HG03469 (cell line): Measurements from ENCODE around the gene SERINC2.
"Not testable (repeated sequence)": the region's sequence is repeated elsewhere in the genome, so short reads cannot be mapped to it uniquely, and the experiment has no call there.

Source experiments
- ATAC-seq: cut with Tn5 transposase; IDR thresholded peaks from one replicate; pipeline ENCODE4 v1.9.1; 2021; ENCODE audit warnings: mild to moderate bottlenecking, moderate library complexity, moderate number of reproducible peaks; ENCODE audit not compliant: unreplicated experiment

The SERINC2 gene

GRCh38 chr1:31382379-31382989 lies 30.5 kb upstream of the SERINC2 start:
- ATAC-seq: no peak

- ATAC-seq: no peak
These were observed 29.0 kb upstream of the SERINC2 start for GRCh38 chr1:31383967-31384366.

DNA sequence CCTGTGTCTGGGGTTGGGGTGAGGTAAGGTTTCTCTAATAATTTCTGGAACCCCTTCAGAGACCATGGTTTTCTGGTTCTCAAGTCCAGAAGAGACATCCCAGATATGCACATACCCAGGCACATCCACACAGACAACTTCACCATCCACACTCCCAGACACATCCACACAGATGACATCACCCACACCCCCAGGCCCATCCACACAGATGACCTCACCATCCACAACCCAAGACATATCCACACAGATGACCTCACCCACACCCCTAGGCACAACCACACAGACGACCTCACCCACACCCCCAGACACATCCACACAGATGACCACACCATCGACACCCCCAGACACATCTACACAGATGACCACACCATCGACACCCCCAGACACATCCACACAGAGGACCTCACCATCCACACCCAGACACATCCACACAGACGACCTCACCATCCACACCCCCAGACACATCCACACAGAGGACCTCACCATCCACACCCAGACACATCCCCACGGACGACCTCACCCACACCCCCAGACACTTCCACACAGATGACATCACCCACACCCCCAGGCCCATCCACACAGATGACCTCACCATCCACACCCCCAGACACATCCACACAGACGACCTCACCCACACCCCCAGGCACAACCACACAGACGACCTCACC lies 26.3 kb upstream of the SERINC2 start:
- ATAC-seq: not testable (repeated sequence)

GRCh38 chr1:31387612-31388011 lies 25.4 kb upstream of the SERINC2 start:
- ATAC-seq: no peak

GRCh38 chr1:31389616-31390015 lies 23.4 kb upstream of the SERINC2 start:
- ATAC-seq: no peak

GRCh38 chr1:31390071-31390470 lies 22.9 kb upstream of the SERINC2 start:
- ATAC-seq: no peak

GRCh38 chr1:31393463-31393862 lies 19.6 kb upstream of the SERINC2 start:
- no peak for ATAC-seq

DNA sequence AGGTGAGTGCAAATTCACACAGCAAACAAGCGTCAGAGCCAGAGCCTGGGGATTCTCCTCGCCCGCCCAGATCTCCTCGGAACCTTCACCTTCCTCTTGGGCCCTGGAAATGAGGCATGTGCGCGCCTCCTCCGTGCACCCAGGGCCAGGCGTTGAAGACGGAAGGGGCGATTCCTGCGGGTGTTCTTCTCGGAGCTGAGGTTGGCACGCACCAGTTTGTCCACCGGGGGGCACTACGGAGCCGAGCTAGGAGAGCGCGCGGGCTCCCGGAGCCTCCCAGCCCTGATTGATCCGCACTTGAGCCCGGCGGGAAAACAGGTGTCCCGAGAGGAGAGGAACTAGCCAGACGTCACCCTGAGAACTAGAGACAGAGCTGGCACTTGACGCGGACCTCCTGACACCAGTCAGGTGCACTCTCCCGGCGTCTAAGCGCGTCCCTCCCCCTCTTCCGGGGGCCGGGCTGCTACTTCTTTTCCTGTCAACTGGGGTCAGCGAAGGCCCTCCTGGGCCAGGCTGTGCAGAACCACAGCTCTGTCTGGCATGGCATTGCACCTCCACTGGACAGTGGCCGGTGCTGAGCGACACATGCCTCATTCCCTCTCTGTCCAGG lies 18.3 kb upstream of the SERINC2 start:
- ATAC-seq: no peak

GRCh38 chr1:31396633-31397351 lies 16.2 kb upstream of the SERINC2 start:
- ATAC-seq: no peak

GRCh38 chr1:31397360-31398095 lies 15.5 kb upstream of the SERINC2 start:
- no peak for ATAC-seq

GRCh38 chr1:31398246-31398645 lies 14.8 kb upstream of the SERINC2 start:
- no peak for ATAC-seq

GRCh38 chr1:31399976-31400375 lies 13.0 kb upstream of the SERINC2 start:
- no peak for ATAC-seq

DNA sequence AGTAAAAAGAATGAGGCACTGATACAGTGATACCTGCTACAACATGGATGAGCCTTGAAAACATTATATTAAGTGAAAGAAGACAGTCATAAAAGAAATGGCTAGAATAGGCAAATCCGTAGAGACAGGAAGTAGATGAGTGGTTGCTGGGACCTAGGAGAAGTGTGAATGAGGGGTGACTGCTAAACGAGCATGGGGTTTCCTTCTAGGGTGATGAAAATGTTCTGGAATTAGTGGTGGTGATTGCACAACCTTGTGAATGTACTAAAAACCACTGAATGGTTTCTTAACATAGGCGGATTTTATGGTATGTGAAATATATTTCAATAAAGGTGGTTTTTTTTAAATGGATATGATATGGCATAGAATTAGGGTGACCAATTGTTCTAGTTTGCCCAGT lies 12.6 kb upstream of the SERINC2 start:
- ATAC-seq: no peak

GRCh38 chr1:31401241-31401640 lies 11.8 kb upstream of the SERINC2 start:
- ATAC-seq: no peak

- ATAC-seq: no peak
These were observed 7.3 kb upstream of the SERINC2 start for GRCh38 chr1:31405578-31406245.

- ATAC-seq: no peak
These were observed 5.9 kb upstream of the SERINC2 start for GRCh38 chr1:31407029-31407626.

- no peak for ATAC-seq
These were observed 4.2 kb upstream of the SERINC2 start for GRCh38 chr1:31408788-31409318.

DNA sequence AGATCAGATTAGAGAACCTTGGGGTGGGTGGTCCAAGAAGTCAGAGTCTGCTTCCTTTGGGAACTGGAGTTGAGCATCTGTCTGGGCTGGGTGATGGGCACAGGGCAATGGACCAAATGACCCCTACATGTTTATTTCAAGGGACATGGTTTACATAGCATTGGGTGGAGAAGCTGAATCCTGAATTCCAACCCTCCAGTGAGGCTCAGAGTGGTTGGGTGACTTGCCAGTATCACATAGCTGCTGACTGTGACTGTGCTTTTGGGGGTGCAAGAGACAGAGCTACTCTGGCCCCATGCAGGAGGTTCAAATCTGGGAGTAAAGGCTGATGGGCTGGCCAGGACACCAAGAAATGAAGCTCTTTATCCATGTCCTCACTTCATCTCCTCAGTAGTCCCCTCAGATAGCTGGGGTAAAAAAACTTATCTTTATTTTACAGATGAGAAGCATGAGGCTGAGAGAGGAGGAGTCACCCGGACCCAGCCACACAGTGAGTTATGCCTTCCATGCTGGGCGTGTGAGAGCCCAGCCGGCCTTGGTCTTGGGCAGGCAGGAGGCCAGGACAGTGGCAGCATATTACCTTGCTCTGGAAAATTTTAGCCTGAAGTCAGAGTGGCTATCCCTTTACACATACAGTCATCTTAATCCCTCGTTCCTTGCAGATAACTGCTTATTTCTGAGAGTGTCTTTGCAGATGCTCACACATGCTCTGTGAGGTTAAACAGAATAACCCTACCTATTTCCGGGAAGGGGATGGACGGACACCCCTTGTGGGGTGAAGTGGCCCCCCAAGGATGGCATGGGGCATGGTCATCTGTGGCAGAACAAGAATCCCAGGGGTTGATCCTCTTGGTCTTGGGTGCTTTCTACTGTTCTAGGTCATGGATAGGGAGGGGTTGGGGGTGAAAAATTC lies 2.8 kb upstream of the SERINC2 start:
- ATAC-seq: no peak

GRCh38 chr1:31410871-31411270 lies 2.1 kb upstream of the SERINC2 start:
- ATAC-seq: no peak
